ENCODE results near the gene AUTS2.
A peak's percentile ranks its signal among the peaks of the same experiment; 100 is the strongest.

The AUTS2 gene

GRCh38 chr7:70660819-70661191 is 1062.5 kb downstream of the AUTS2 start:
- no peak for DNase-seq

- no peak for DNase-seq
Measured at GRCh38 chr7:70663680-70664079, 1065.4 kb downstream of the AUTS2 start.

GRCh38 chr7:70665997-70666396 is 1067.7 kb downstream of the AUTS2 start:
- DNase-seq = no peak

GRCh38 chr7:70667406-70667805 is 1069.1 kb downstream of the AUTS2 start:
- DNase-seq = no peak

GRCh38 chr7:70668606-70669358 is 1070.5 kb downstream of the AUTS2 start:
- DNase-seq = no peak

GRCh38 chr7:70669854-70670253 is 1071.6 kb downstream of the AUTS2 start:
- DNase-seq = no peak

- DNase-seq = no peak
Measured at GRCh38 chr7:70670288-70670687, 1072.0 kb downstream of the AUTS2 start.

GRCh38 chr7:70673778-70674570 is 1075.7 kb downstream of the AUTS2 start:
- no peak for DNase-seq

- no peak for DNase-seq
Measured at GRCh38 chr7:70674571-70675010, 1076.3 kb downstream of the AUTS2 start.

- no peak for DNase-seq
Measured at GRCh38 chr7:70676243-70676642, 1078.0 kb downstream of the AUTS2 start.

- DNase-seq = no peak
Measured at GRCh38 chr7:70678621-70679251, 1080.5 kb downstream of the AUTS2 start.

- no peak for DNase-seq
Measured at GRCh38 chr7:70679661-70680060, 1081.4 kb downstream of the AUTS2 start.

- DNase-seq = no peak
Measured at GRCh38 chr7:70680306-70680705, 1082.0 kb downstream of the AUTS2 start.

GRCh38 chr7:70680743-70681468 is 1082.6 kb downstream of the AUTS2 start:
- DNase-seq = no peak

GRCh38 chr7:70681469-70682350 is 1083.4 kb downstream of the AUTS2 start:
- peak; percentile 10 for DNase-seq

- no peak for DNase-seq
Measured at GRCh38 chr7:70684173-70684572, 1085.9 kb downstream of the AUTS2 start.

GRCh38 chr7:70693321-70693685 is 1095.0 kb downstream of the AUTS2 start:
- no peak for DNase-seq

GRCh38 chr7:70693686-70694433 is 1095.6 kb downstream of the AUTS2 start:
- peak; percentile 25 for DNase-seq

GRCh38 chr7:70694434-70694970 is 1096.2 kb downstream of the AUTS2 start:
- peak; percentile 2 for DNase-seq

- no peak for DNase-seq
Measured at GRCh38 chr7:70694971-70695794, 1096.9 kb downstream of the AUTS2 start.
